Measurements from ENCODE around the gene COX6A2.

- TF ChIP-seq CTCF (IDR thresholded peaks at IDR 0.05; ENCODE audit: low read length) = no peak
- TF ChIP-seq EZH2phosphoT487 (IDR thresholded peaks at IDR 0.05; ENCODE audit: low read length) = no peak
- TF ChIP-seq EZH2 (optimal IDR thresholded peaks at IDR 0.05; ENCODE audit: low read depth, low read length) = no peak
These were observed 13.8 kb upstream of the COX6A2 start for GRCh38 chr16:31441956-31442355.
